Measurements from ENCODE around the gene ACKR3.

GRCh38 chr2:236546561-236547002, 23.0 kb upstream of the ACKR3 start:
- no peak for TF ChIP-seq POLR2A (IDR thresholded peaks at IDR 0.05)
- TF ChIP-seq CTCF (IDR thresholded peaks at IDR 0.05), result no peak

Measured in esophagus squamous epithelium (tissue), 4 donors.